ENCODE measurements around the gene NLGN1. TPM values are rescaled to one million over a fixed set of nuclear protein-coding genes. Genes with fewer than 3 reads are reported as not detected.

Gene NLGN1
- total RNA-seq, 1 experiment from 2014 or later = 5.2 TPM

DNA sequence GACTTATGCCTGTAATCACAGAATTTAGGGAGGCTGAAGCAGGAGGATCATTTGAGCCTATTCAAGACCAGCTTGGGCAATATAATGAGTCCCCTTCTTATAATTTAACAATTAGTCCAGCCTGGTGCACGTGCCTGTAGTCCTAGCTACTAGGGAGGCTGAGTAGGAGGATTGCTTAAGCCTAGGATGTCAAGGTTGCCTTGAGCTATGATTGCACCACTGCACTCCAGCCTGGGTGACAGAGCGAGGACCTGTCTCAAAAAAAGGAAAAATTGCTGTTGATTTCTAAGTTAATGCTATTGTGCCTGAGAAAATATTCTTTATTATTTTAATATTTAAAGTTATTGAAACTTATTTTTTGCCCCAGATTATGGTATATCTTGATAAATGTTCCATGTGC, 159.0 kb downstream of the NLGN1 start:
- Histone ChIP-seq H3K23ac (ENCODE audit: insufficient read length, low read depth, low read length) (no peak overlapping the region), H4K20me1 (ENCODE audit: control insufficient read depth, insufficient read depth, insufficient read length) (no peaks in the 10 kb centered on the region), H4K91ac (ENCODE audit: insufficient read length, low read depth, low read length) (no peak overlapping the region), H2AK5ac (ENCODE audit: insufficient read length, low read length) (no peak overlapping the region), H2BK20ac (ENCODE audit: low read depth, low read length, poor library complexity, severe bottlenecking) (no peak overlapping the region), H3K14ac (ENCODE audit: insufficient read depth, low read length) (no peak overlapping the region), H2BK120ac (ENCODE audit: low read depth, low read length, poor library complexity, severe bottlenecking) (no peak overlapping the region), H3T11ph (ENCODE audit: low read length) (no peak overlapping the region), H4K8ac (replicated peaks; ENCODE audit: insufficient read length, low read depth, low read length) (no peak overlapping the region), H3K9ac (ENCODE audit: extremely low read depth, insufficient read length, low read length) (no peak overlapping the region), H4K5ac (ENCODE audit: insufficient read length, low read depth, low read length) (no peak overlapping the region), H2BK5ac (ENCODE audit: insufficient read length, low read length) (no peak overlapping the region), H3K18ac (ENCODE audit: insufficient read length, low read depth, low read length) (no peak overlapping the region), H3K79me2 (ENCODE audit: insufficient read depth, low read length) (no peaks in the 10 kb centered on the region), H3K9me3 (ENCODE audit: control insufficient read depth, low read depth, low read length) (no peaks in the 10 kb centered on the region), H3K4me1 (ENCODE audit: insufficient read depth, low read length) (no peaks in the 10 kb centered on the region; the same call in 1 of the 2 replicates), H2BK15ac (ENCODE audit: low read depth, low read length) (no peak overlapping the region), H3K27me3 (ENCODE audit: insufficient read depth, low read length) (no peaks in the 10 kb centered on the region), H3K27ac (ENCODE audit: insufficient read length, low read depth, low read length) (no peak overlapping the region), H3K56ac (ENCODE audit: insufficient read length, low read depth, low read length) (no peak overlapping the region), H3K23me2 (ENCODE audit: insufficient read length, low read depth, low read length, poor library complexity, severe bottlenecking) (no peaks in the 10 kb centered on the region), H3K4me2 (ENCODE audit: insufficient read depth, insufficient read length, low read length) (no peak overlapping the region), H3K79me1 (ENCODE audit: insufficient read depth, low read depth, low read length, poor library complexity, severe bottlenecking) (no peaks in the 10 kb centered on the region), H2AFZ (ENCODE audit: low read length) (no peak overlapping the region), H3K4ac (ENCODE audit: low read depth, low read length) (no peak overlapping the region), H2BK12ac (ENCODE audit: insufficient read length, low read depth, low read length) (no peak overlapping the region)
- no peaks in the 10 kb centered on the region for H3K9me3 Mint-ChIP-seq
- H3K27me3 Mint-ChIP-seq (ENCODE audit: low read depth) = no peaks in the 10 kb centered on the region
- H3K36me3 Mint-ChIP-seq (ENCODE audit: insufficient read depth in 1 of 3, low read depth in 3 of 3) = no peaks in the 10 kb centered on the region
- WGBS (ENCODE audit: extremely low coverage, insufficient read length, low lambda C conversion rate) = no CpG with 5 or more reads among the region's 2 CpGs
- TF ChIP-seq, protein P1, sequence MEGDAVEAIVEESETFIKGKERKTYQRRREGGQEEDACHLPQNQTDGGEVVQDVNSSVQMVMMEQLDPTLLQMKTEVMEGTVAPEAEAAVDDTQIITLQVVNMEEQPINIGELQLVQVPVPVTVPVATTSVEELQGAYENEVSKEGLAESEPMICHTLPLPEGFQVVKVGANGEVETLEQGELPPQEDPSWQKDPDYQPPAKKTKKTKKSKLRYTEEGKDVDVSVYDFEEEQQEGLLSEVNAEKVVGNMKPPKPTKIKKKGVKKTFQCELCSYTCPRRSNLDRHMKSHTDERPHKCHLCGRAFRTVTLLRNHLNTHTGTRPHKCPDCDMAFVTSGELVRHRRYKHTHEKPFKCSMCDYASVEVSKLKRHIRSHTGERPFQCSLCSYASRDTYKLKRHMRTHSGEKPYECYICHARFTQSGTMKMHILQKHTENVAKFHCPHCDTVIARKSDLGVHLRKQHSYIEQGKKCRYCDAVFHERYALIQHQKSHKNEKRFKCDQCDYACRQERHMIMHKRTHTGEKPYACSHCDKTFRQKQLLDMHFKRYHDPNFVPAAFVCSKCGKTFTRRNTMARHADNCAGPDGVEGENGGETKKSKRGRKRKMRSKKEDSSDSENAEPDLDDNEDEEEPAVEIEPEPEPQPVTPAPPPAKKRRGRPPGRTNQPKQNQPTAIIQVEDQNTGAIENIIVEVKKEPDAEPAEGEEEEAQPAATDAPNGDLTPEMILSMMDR (conservative IDR thresholded peaks at IDR 0.05) = no peak
- no peak overlapping the region for H3K4me3 Mint-ChIP-seq
- DNase-seq = no peak
- H3K27ac Mint-ChIP-seq = no peak overlapping the region
- peaks cover 0 to 11% of the 10 kb centered on the region in 2 experiments; a peak in 3 of 4 replicates for H3K4me1 Mint-ChIP-seq

Measured in H9 (cell line).